Panc1 (cell line): ENCODE data around the gene SCAMP4.

Source experiments
- CTCF ChIP-seq: fragments of 450-650 bp; IDR thresholded peaks from 2 replicates; pipeline ENCODE4 v1.5.1; 2017; ENCODE audit warnings: mild to moderate bottlenecking
- REST ChIP-seq, 2 experiments: IDR thresholded peaks; 2 replicates each; pipeline ENCODE4 v1.6.1; 2011 to 2012; ENCODE audit warnings: low read depth in 2 of 2, control low read depth in 1 of 2, low read length in 1 of 2, mild to moderate bottlenecking in 1 of 2, moderate library complexity in 1 of 2; ENCODE audit not compliant: insufficient read depth in 1 of 2

DNA sequence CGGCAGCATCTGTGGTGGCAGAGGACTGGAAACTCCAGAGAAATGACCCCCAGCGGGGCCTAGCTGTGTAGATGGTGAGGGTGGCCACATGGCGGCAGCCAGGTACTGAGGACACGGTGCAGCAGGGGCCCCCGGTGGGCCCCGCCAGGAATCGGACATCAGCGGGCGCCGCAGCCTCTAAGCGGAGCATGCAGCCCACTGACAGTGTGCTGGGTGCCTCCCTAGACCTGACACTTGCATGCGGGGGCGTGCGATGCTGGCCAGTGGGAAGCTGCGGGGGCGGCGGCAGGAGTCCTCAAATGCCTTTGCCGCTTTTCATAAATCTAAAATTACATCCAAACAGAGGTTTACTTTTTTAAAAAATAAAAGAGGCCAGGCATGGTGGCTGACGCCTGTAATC lies 16.1 kb downstream of the SCAMP4 start:
- TF ChIP-seq CTCF (no peak), REST (IDR thresholded peaks at IDR 0.05; ENCODE audit: insufficient read depth in 1 of 2, low read depth in 2 of 2, low read length in 1 of 2) (no peak)
